Endothelial cell of umbilical vein (primary cell): ENCODE measurements around the gene ARHGAP42. TPM values are rescaled to one million over a fixed set of nuclear protein-coding genes. Genes with fewer than 3 reads are reported as not detected.

Source experiments
- BruUV-seq: library from RNA; stranded (reverse); fragments of 400-500 nt; replicated peaks from 2 replicates; lab custom pipeline; 2021; lab: Mats Ljungman, UMichigan
- CTCF ChIA-PET: fragments of 300-600, 350-600 bp; sonication (Branson Sonifier 250); formaldehyde crosslinking; loops from one replicate; lab custom pipeline; 2021; ENCODE audit warnings: antibody characterized with exemption, inconsistent platforms; lab: Charles Lee
- POLR2A ChIA-PET: fragments of 300-600, 350-600 bp; sonication (Branson Sonifier 250); formaldehyde crosslinking; loops from one replicate; lab custom pipeline; 2021; ENCODE audit warnings: antibody characterized with exemption, inconsistent platforms; lab: Charles Lee
- DNase-seq: peaks from one replicate; pipeline ENCODE4 v3.0.0-alpha.2; 2011; ENCODE audit warnings: low read depth, low spot score
- FAIRE-seq: peaks from 2 replicates; lab custom pipeline; 2011; peaks lifted over from hg19 to GRCh38; lab: Jason Lieb, UNC
- H2AFZ ChIP-seq: 2 replicates; pipeline ENCODE4 v1.6.0; 2012; ENCODE audit warnings: low read depth, low read length, control low read depth, inconsistent platforms
- H3K27ac ChIP-seq: 2 replicates; pipeline ENCODE4 v1.5.1; 2011; ENCODE audit warnings: low read depth, mild to moderate bottlenecking, control low read depth, low read length, moderate library complexity; ENCODE audit not compliant: insufficient read depth
- H3K27me3 ChIP-seq, 2 experiments: 2 replicates each; pipeline versions ENCODE4 v1.6.0 to v1.6.1; 2011; ENCODE audit warnings: low read length in 2 of 2, mixed read lengths in 1 of 2; ENCODE audit not compliant: control insufficient read depth in 2 of 2, insufficient read depth in 2 of 2
- H3K36me3 ChIP-seq, 2 experiments: 2 replicates in 1 of 2; 3 replicates in 1 of 2; pipeline ENCODE4 v1.5.1; 2011; ENCODE audit warnings: low read length in 2 of 2, mild to moderate bottlenecking in 1 of 2, moderate library complexity in 1 of 2; ENCODE audit not compliant: control insufficient read depth in 2 of 2, insufficient read depth in 2 of 2; ENCODE audit errors: extremely low read depth in 1 of 2
- H3K4me1 ChIP-seq: 3 replicates; pipeline ENCODE4 v1.5.1; 2011; ENCODE audit warnings: mild to moderate bottlenecking, low read length; ENCODE audit not compliant: control insufficient read depth, insufficient read depth; ENCODE audit errors: extremely low read depth
- H3K4me2 ChIP-seq: 2 replicates; pipeline ENCODE4 v1.6.1; 2011; ENCODE audit warnings: low read length, control low read depth, mixed read lengths; ENCODE audit not compliant: insufficient read depth
- H3K4me3 ChIP-seq, 3 experiments: fragments of 200-600 bp in 1 of 3; sonication (generic), shearing (Covaris generic) in 1 of 3; replicated peaks in 1 of 3; 2 replicates each; pipeline ENCODE4 v1.5.1; 2011 to 2016; ENCODE audit warnings: control low read depth in 3 of 3, low read length in 3 of 3, mild to moderate bottlenecking in 2 of 3, inconsistent platforms in 1 of 3, low read depth in 1 of 3, moderate library complexity in 1 of 3; ENCODE audit not compliant: insufficient read depth in 1 of 3
- H3K79me2 ChIP-seq: 2 replicates; pipeline ENCODE4 v1.6.0; 2012; ENCODE audit warnings: low read length, inconsistent platforms; ENCODE audit not compliant: control insufficient read depth, insufficient read depth
- H3K9ac ChIP-seq: replicated peaks from 2 replicates; pipeline ENCODE3; 2011; ENCODE audit warnings: low read length, control low read depth; ENCODE audit not compliant: insufficient read depth; ENCODE audit errors: extremely low read depth
- H3K9me1 ChIP-seq: replicated peaks from 3 replicates; pipeline ENCODE4 v1.6.0; 2011; ENCODE audit warnings: mild to moderate bottlenecking, low read length; ENCODE audit not compliant: control insufficient read depth, insufficient read depth; ENCODE audit errors: extremely low read depth
- H3K9me3 ChIP-seq: replicated peaks from 2 replicates; pipeline ENCODE4 v1.5.1; 2012; ENCODE audit warnings: low read length, inconsistent platforms; ENCODE audit not compliant: control insufficient read depth, insufficient read depth
- H4K20me1 ChIP-seq: replicated peaks from 2 replicates; pipeline ENCODE3; 2011; ENCODE audit warnings: mild to moderate bottlenecking, low read length; ENCODE audit not compliant: control insufficient read depth, insufficient read depth; ENCODE audit errors: extremely low read depth
- CTCF ChIP-seq, 2 donors: IDR thresholded peaks; 1 replicate in 1 of 2; 2 replicates in 1 of 2; pipeline ENCODE4 v1.5.1; 2011; ENCODE audit warnings: low read length in 2 of 2, mild to moderate bottlenecking in 2 of 2, moderate library complexity in 2 of 2, control low read depth in 1 of 2, inconsistent platforms in 1 of 2, low read depth in 1 of 2; ENCODE audit not compliant: insufficient read depth in 1 of 2; ENCODE audit errors: extremely low read depth in 1 of 2
- EZH2 ChIP-seq: IDR thresholded peaks from 2 replicates; pipeline ENCODE4 v1.6.1; 2012; ENCODE audit warnings: borderline replicate concordance, low read depth, mild to moderate bottlenecking, moderate library complexity, low read length, inconsistent platforms; ENCODE audit not compliant: severe bottlenecking
- FOS ChIP-seq: IDR thresholded peaks from 2 replicates; pipeline ENCODE4 v1.6.1; 2011; ENCODE audit warnings: mild to moderate bottlenecking, low read length, moderate library complexity, borderline replicate concordance; ENCODE audit not compliant: insufficient read depth
- GATA2 ChIP-seq: IDR thresholded peaks from 2 replicates; pipeline ENCODE4 v1.7.0; 2011; ENCODE audit warnings: low read depth, mild to moderate bottlenecking, moderate library complexity, mixed read lengths, low read length; ENCODE audit not compliant: insufficient read length, insufficient read depth
- JUN ChIP-seq: IDR thresholded peaks from 2 replicates; pipeline ENCODE4 v1.6.1; 2011; ENCODE audit warnings: borderline replicate concordance, low read depth; ENCODE audit not compliant: insufficient read length, insufficient read depth
- MAX ChIP-seq: IDR thresholded peaks from 2 replicates; pipeline ENCODE4 v1.6.1; 2011; ENCODE audit not compliant: insufficient read depth, insufficient read length
- MYC ChIP-seq: IDR thresholded peaks from one replicate; pipeline ENCODE4 v1.6.1; 2011; ENCODE audit warnings: mild to moderate bottlenecking, low read depth, low read length
- POLR2A ChIP-seq: IDR thresholded peaks from 2 replicates; pipeline ENCODE4 v1.6.1; 2012; ENCODE audit warnings: low read depth, mild to moderate bottlenecking, control low read depth, low read length
- POLR2AphosphoS5 ChIP-seq: IDR thresholded peaks from 2 replicates; pipeline ENCODE4 v1.6.1; 2012; ENCODE audit warnings: low read depth, mild to moderate bottlenecking, control low read depth, low read length, moderate library complexity; ENCODE audit not compliant: insufficient read depth
- dilution Hi-C: fragments of 300-500 bp; cut with MboI; formaldehyde crosslinking; loops from one replicate; pipeline ENCODE4 v1.15.0; 2019; ENCODE audit warnings: low sequenced_read_pairs; ENCODE audit not compliant: extremely low pct_ligation_motif_present
- intact Hi-C: fragments of 100-400 bp; cut with micrococcal nuclease; formaldehyde crosslinking; loops from one replicate; pipeline ENCODE4 v1.10.0; 2022
- polyA plus RNA-seq, 4 experiments: library from polyadenylated mRNA; depleted of rRNA in 3 of 4; stranded (reverse) in 3 of 4; unstranded in 1 of 4; fragments of >200 nt; gene quantifications; 2 replicates each; pipeline versions ENCODE4 v1.2.1 to v1.2.3, GENCODE V29; 2011 to 2012; ENCODE audit warnings: missing spikeins in 1 of 4
- total RNA-seq: library from RNA; stranded (reverse); gene quantifications from 2 replicates; pipeline ENCODE4 v1.2.3, GENCODE V29; 2021

Gene ARHGAP42
- total and polyA plus RNA-seq, 2 donors (not counting 3 experiments of a cell fraction or from before 2014, with no cell fraction given): 1.8 to 2.4 TPM

GRCh38 chr11:100777103-100777502 is 90.0 kb downstream of the ARHGAP42 start:
- POLR2A ChIA-PET: no interaction called here
- Histone ChIP-seq H3K9me1 (no peaks in the 10 kb centered on the region), H3K27me3 (no peaks in the 10 kb centered on the region), H3K79me2 (no peaks in the 10 kb centered on the region), H3K9me3 (no peaks in the 10 kb centered on the region), H4K20me1 (no peaks in the 10 kb centered on the region), H3K36me3 (no peaks in the 10 kb centered on the region), H3K4me1 (no peaks in the 10 kb centered on the region), H2AFZ (no peak overlapping the region), H3K4me2 (no peak overlapping the region), H3K27ac (no peak overlapping the region), H3K9ac (no peak overlapping the region), H3K4me3 (no peak overlapping the region)
- no peak for FAIRE-seq
- dilution Hi-C loops: no loop called here
- TF ChIP-seq EZH2: no peak
- no peak for TF ChIP-seq MAX
- no peak for TF ChIP-seq POLR2AphosphoS5
- TF ChIP-seq MYC: no peak
- TF ChIP-seq GATA2: no peak
- TF ChIP-seq POLR2A: no peak
- no peak for TF ChIP-seq CTCF (IDR thresholded peaks at IDR 0.05; ENCODE audit: extremely low read depth in 1 of 2, insufficient read depth in 1 of 2, low read depth in 1 of 2, low read length in 2 of 2)
- no peak for TF ChIP-seq JUN
- no peak for TF ChIP-seq FOS
- no TSS peak for BruUV-seq
- CTCF ChIA-PET: interaction anchor here (1.1 to 1.7 kb wide), 2 partner anchors 51 to 89 kb away, joined by 4 to 5 read pairs; no protein-coding TSS in a partner anchor
- DNase-seq: no peak
- intact Hi-C loops: no loop called here
